B cell (primary cell): ENCODE measurements around the gene TGFBR3. TPM values are rescaled to one million over a fixed set of nuclear protein-coding genes. Genes with fewer than 3 reads are reported as not detected.

Experiments
- ATAC-seq: fragments of 200-7000 bp; cut with Tn5 transposase; one replicate; pipeline ENCODE4 v1.10.0; 2021; ENCODE audit warnings: low read depth, mild to moderate bottlenecking, moderate number of reproducible peaks, moderate library complexity
- CTCF ChIA-PET: fragments of 350-600 bp; sonication (Branson Sonifier 250); formaldehyde crosslinking; loops from one replicate; lab custom pipeline; 2021; ENCODE audit warnings: antibody characterized with exemption, inconsistent platforms; lab: Charles Lee
- POLR2A ChIA-PET: fragments of 350-600 bp; sonication (Branson Sonifier 250); formaldehyde crosslinking; loops from one replicate; lab custom pipeline; 2021; ENCODE audit warnings: antibody characterized with exemption; lab: Charles Lee
- DNase-seq: peaks from one replicate; pipeline ENCODE4 v3.0.0; 2013
- H2AFZ ChIP-seq: 2 replicates; pipeline ENCODE4 v1.6.1; 2012; ENCODE audit warnings: mild to moderate bottlenecking, low read depth, low read length; ENCODE audit not compliant: insufficient read depth, poor library complexity, severe bottlenecking
- H3K27ac ChIP-seq, 2 donors: 1 replicate in 1 of 2; 2 replicates in 1 of 2; pipeline ENCODE4 v1.5.1; 2012 to 2013; ENCODE audit warnings: low read length in 2 of 2, mild to moderate bottlenecking in 2 of 2, moderate library complexity in 1 of 2
- H3K27me3 ChIP-seq, 4 experiments: fragments of 200-600 bp in 1 of 4; sonication (generic) in 1 of 4; replicated peaks in 1 of 4; 1 replicate in 2 of 4; 2 replicates in 2 of 4; pipeline versions ENCODE4 v1.6.1 to v1.7.0; 2013 to 2016; ENCODE audit warnings: low read length in 3 of 4, mild to moderate bottlenecking in 2 of 4, mixed read lengths in 1 of 4, moderate library complexity in 1 of 4; ENCODE audit not compliant: insufficient read depth in 4 of 4, control insufficient read depth in 3 of 4; ENCODE audit errors: control extremely low read depth in 1 of 4
- H3K36me3 ChIP-seq, 2 experiments: replicated peaks in 1 of 2; 1 replicate in 1 of 2; 2 replicates in 1 of 2; pipeline versions ENCODE4 v1.6.1 to v1.7.1; 2013; ENCODE audit warnings: low read length in 1 of 2; ENCODE audit not compliant: insufficient read depth in 2 of 2, control insufficient read depth in 1 of 2; ENCODE audit errors: control extremely low read depth in 1 of 2, extremely low read depth in 1 of 2
- H3K4me1 ChIP-seq, 2 donors: fragments of 200-600 bp in 1 of 2; sonication (generic) in 1 of 2; 1 replicate in 1 of 2; 2 replicates in 1 of 2; pipeline versions ENCODE4 v1.5.1 to v1.6.1; 2013 to 2017; ENCODE audit warnings: low read length in 2 of 2; ENCODE audit not compliant: control insufficient read depth in 2 of 2, insufficient read depth in 2 of 2
- H3K4me2 ChIP-seq: replicated peaks from 2 replicates; pipeline ENCODE3; 2012; ENCODE audit warnings: mild to moderate bottlenecking, low read depth, low read length; ENCODE audit not compliant: poor library complexity, severe bottlenecking
- H3K4me3 ChIP-seq, 5 experiments: fragments of 200-600 bp in 1 of 5; sonication (generic) in 1 of 5; 1 replicate in 3 of 5; 2 replicates in 2 of 5; pipeline versions ENCODE4 v1.5.1 to v1.7.0; 2011 to 2016; ENCODE audit warnings: low read length in 4 of 5, mild to moderate bottlenecking in 4 of 5, low read depth in 2 of 5, control low read depth in 1 of 5, moderate library complexity in 1 of 5; ENCODE audit not compliant: insufficient read depth in 1 of 5; ENCODE audit errors: control extremely low read depth in 1 of 5, extremely low read depth in 1 of 5
- H3K79me2 ChIP-seq: fragments of 200-600 bp; sonication (generic); one replicate; pipeline ENCODE4 v1.6.0; 2016; ENCODE audit warnings: low read length; ENCODE audit not compliant: control insufficient read depth, insufficient read depth
- H3K9ac ChIP-seq: fragments of 200-600 bp; sonication (generic); 2 replicates; pipeline ENCODE4 v1.6.1; 2017; ENCODE audit warnings: mild to moderate bottlenecking, low read length, moderate library complexity
- H3K9me3 ChIP-seq, 3 donors: one replicate each; pipeline versions ENCODE4 v1.6.1 to v1.7.1; 2013; ENCODE audit warnings: low read length in 2 of 3; ENCODE audit not compliant: control insufficient read depth in 2 of 3, insufficient read depth in 1 of 3; ENCODE audit errors: control extremely low read depth in 1 of 3
- H4K20me1 ChIP-seq: 2 replicates; pipeline ENCODE4 v1.6.0; 2012; ENCODE audit warnings: mild to moderate bottlenecking, low read length; ENCODE audit not compliant: insufficient read depth, control insufficient read depth, poor library complexity, severe bottlenecking
- H3K27ac Mint-ChIP-seq: one replicate; pipeline ENCODE4 v1.8.0; 2021; ENCODE audit warnings: mixed read lengths
- H3K27me3 Mint-ChIP-seq: one replicate; pipeline ENCODE4 v1.8.0; 2021; ENCODE audit warnings: mixed read lengths
- H3K4me1 Mint-ChIP-seq: one replicate; pipeline ENCODE4 v1.8.0; 2021; ENCODE audit warnings: mixed read lengths
- H3K4me3 Mint-ChIP-seq: one replicate; pipeline ENCODE4 v1.8.0; 2021; ENCODE audit warnings: mixed read lengths
- H3K9me3 Mint-ChIP-seq: one replicate; pipeline ENCODE4 v1.8.0; 2022; ENCODE audit warnings: mixed read lengths; ENCODE audit not compliant: insufficient read depth
- CTCF ChIP-seq: fragments of 200-600 bp; IDR thresholded peaks from one replicate; pipeline ENCODE4 v1.8.0; 2022; ENCODE audit warnings: antibody characterized with exemption, mild to moderate bottlenecking
- EZH2 ChIP-seq: IDR thresholded peaks from 2 replicates; pipeline ENCODE4 v1.6.1; 2012; ENCODE audit warnings: borderline replicate concordance, low read depth, mild to moderate bottlenecking, moderate library complexity, low read length; ENCODE audit not compliant: insufficient read depth, poor library complexity, severe bottlenecking
- WGBS: methylation state at CpG from one replicate; pipeline ENCODE4 v1.1.5; 2013; ENCODE audit warnings: missing lambda C conversion rate; ENCODE audit not compliant: insufficient coverage; 5-methylcytosine and 5-hydroxymethylcytosine counted together
- intact Hi-C: fragments of 100-400 bp; cut with micrococcal nuclease; formaldehyde crosslinking; loops from one replicate; pipeline ENCODE4 v1.10.0; 2022
- polyA plus RNA-seq: library from polyadenylated mRNA; depleted of rRNA; stranded (reverse); fragments of >200 nt; gene quantifications from 2 replicates; pipeline ENCODE4 v1.2.3, GENCODE V29; 2012
- total RNA-seq, 2 donors: library from RNA; stranded (reverse); fragments of 120-200 nt in 1 of 2; gene quantifications; 1 replicate in 1 of 2; 2 replicates in 1 of 2; pipeline versions ENCODE4 v1.2.3 to v1.2.4, GENCODE V29; 2013 to 2022

TGFBR3 gene
- total and polyA plus RNA-seq, 2 donors (not counting 1 experiment from before 2014, with no cell fraction given): 0.10 to 0.12 TPM

- Histone ChIP-seq H3K9ac (no peak overlapping the region), H3K4me2 (no peak overlapping the region), H3K27ac (no peak overlapping the region), H2AFZ (no peak overlapping the region), H3K4me3 (no peak overlapping the region), H3K36me3 (no peaks in the 10 kb centered on the region), H3K27me3 (no peaks in the 10 kb centered on the region), H3K79me2 (no peaks in the 10 kb centered on the region), H3K4me1 (no peaks in the 10 kb centered on the region), H3K9me3 (no peaks in the 10 kb centered on the region), H4K20me1 (no peaks in the 10 kb centered on the region)
- intact Hi-C loops: no loop called here
- ChIA-PET POLR2A (no interaction called here), CTCF (no interaction called here)
- TF ChIP-seq CTCF (no peak), EZH2 (no peak)
- Mint-ChIP-seq H3K27me3 (no peaks in the 10 kb centered on the region), H3K4me1 (peaks cover 2% of the 10 kb centered on the region), H3K27ac (no peak overlapping the region), H3K9me3 (no peaks in the 10 kb centered on the region), H3K4me3 (no peak overlapping the region)
- 100% methylated on average over 1 of the region's 2 CpGs for WGBS
- no peak for DNase-seq
- ATAC-seq: no peak
Observed at GRCh38 chr1:91718368-91718767, 167.6 kb downstream of the TGFBR3 start.

- Mint-ChIP-seq H3K4me3 (no peak overlapping the region), H3K27ac (no peak overlapping the region), H3K9me3 (no peaks in the 10 kb centered on the region), H3K27me3 (no peaks in the 10 kb centered on the region), H3K4me1 (peaks cover 6% of the 10 kb centered on the region)
- Histone ChIP-seq H2AFZ (no peak overlapping the region), H3K4me1 (no peaks in the 10 kb centered on the region), H3K79me2 (no peaks in the 10 kb centered on the region), H3K36me3 (no peaks in the 10 kb centered on the region), H3K9ac (no peak overlapping the region), H3K4me2 (no peak overlapping the region), H4K20me1 (no peaks in the 10 kb centered on the region), H3K4me3 (no peak overlapping the region), H3K27ac (no peak overlapping the region), H3K27me3 (no peaks in the 10 kb centered on the region), H3K9me3 (no peaks in the 10 kb centered on the region)
- ChIA-PET CTCF (no interaction called here), POLR2A (no interaction called here)
- DNase-seq (no peak), ATAC-seq (no peak)
- TF ChIP-seq EZH2 (no peak), CTCF (no peak)
- WGBS: 87% methylated on average over 2 of the region's 2 CpGs
- intact Hi-C loops: no loop called here
Observed at GRCh38 chr1:91717839-91718238, 168.1 kb downstream of the TGFBR3 start.
